HL-60 (cell line): Measurements from ENCODE around the gene ARID5B.

ENCODE experiments used
- DNase-seq, 2 experiments: peaks; one replicate each; pipeline ENCODE4 v3.0.0-alpha.2; 2010 to 2020; ENCODE audit warnings: low read depth in 1 of 2, low spot score in 1 of 2
- H3K27ac ChIP-seq: fragments of 250-450 bp; sonication (Bioruptor Pico); replicated peaks from 2 replicates; pipeline ENCODE4 v1.5.1; 2020; ENCODE audit warnings: mild to moderate bottlenecking, moderate library complexity
- H3K27me3 ChIP-seq: fragments of 250-450 bp; sonication (Bioruptor Pico); 2 replicates; pipeline ENCODE4 v1.5.1; 2021; ENCODE audit warnings: mild to moderate bottlenecking, moderate library complexity; ENCODE audit not compliant: insufficient read depth, poor library complexity, severe bottlenecking
- H3K4me3 ChIP-seq: replicated peaks from 2 replicates; pipeline ENCODE4 v1.5.1; 2011; ENCODE audit warnings: mild to moderate bottlenecking, control low read depth, low read length; ENCODE audit not compliant: insufficient read depth
- CTCF ChIP-seq: IDR thresholded peaks from one replicate; pipeline ENCODE4 v1.5.1; 2011; ENCODE audit warnings: low read length, control low read depth, inconsistent platforms; ENCODE audit not compliant: insufficient read depth
- GABPA ChIP-seq: IDR thresholded peaks from 2 replicates; pipeline ENCODE4 v1.6.1; 2012; ENCODE audit warnings: low read depth
- POLR2AphosphoS5 ChIP-seq: IDR thresholded peaks from 2 replicates; pipeline ENCODE4 v1.6.1; 2012; ENCODE audit warnings: low read depth
- REST ChIP-seq: IDR thresholded peaks from 2 replicates; pipeline ENCODE4 v1.6.1; 2012; ENCODE audit warnings: low read depth; ENCODE audit not compliant: insufficient replicate concordance
- SPI1 ChIP-seq: IDR thresholded peaks from 2 replicates; pipeline ENCODE4 v1.6.1; 2012; ENCODE audit warnings: low read depth, mild to moderate bottlenecking, borderline replicate concordance

ARID5B gene

DNA sequence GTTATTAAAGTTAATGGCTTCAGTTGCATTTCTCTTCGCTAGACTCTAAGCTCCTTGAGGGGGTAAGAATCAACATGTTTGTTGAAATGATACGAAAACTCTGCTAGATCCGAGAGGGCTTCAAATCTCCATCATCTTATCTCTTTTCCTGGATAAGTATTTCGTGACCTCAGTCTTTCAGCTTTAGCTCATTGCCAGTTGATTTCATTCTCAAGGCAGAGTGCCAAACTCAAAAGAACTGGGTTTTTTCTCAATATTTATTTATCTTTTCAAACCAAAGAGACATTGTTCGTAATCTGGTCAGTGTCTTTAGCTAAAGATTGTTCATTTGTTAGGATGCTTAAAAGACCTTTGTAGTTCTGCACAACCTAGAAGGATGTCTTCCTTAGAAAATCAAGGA is 108.9 kb downstream of the ARID5B start:
- no peak for TF ChIP-seq POLR2AphosphoS5
- TF ChIP-seq GABPA = no peak
- TF ChIP-seq CTCF = no peak
- no peak for TF ChIP-seq SPI1
- TF ChIP-seq REST = no peak
- no peak overlapping the region for H3K27ac ChIP-seq
- no peak for DNase-seq
- H3K27me3 ChIP-seq = no peaks in the 10 kb centered on the region
- no peak overlapping the region for H3K4me3 ChIP-seq

- no peaks in the 10 kb centered on the region for H3K27me3 ChIP-seq
- DNase-seq = no peak
- no peak for TF ChIP-seq REST
- TF ChIP-seq GABPA = no peak
- no peak for TF ChIP-seq POLR2AphosphoS5
- no peak for TF ChIP-seq CTCF
- no peak for TF ChIP-seq SPI1
- no peak overlapping the region for H3K4me3 ChIP-seq
- H3K27ac ChIP-seq = no peak overlapping the region
Observed at GRCh38 chr10:62011558-62011957, 110.1 kb downstream of the ARID5B start.

DNA sequence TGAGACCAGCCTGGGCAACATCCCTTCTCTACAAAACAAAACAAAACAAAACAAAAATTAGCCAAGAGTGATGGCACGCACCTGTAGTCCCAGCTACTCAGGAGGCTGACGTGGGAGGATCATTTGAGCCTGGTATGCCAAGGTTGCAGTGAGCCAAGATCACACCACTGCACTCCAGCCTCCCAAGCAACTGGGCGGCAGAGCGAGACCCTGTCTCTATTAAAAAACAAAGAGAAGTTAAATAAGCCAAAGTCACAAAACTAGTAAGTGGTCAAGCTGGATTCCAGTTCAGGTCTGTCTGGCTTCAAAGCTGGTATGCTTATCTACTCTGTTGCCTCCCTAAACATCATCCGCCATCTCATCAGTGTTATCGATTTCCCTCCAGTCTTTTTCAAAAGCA is 110.8 kb downstream of the ARID5B start:
- Histone ChIP-seq H3K4me3 (no peak overlapping the region), H3K27ac (no peak overlapping the region), H3K27me3 (no peaks in the 10 kb centered on the region)
- no peak for DNase-seq
- no peak for TF ChIP-seq POLR2AphosphoS5
- no peak for TF ChIP-seq GABPA
- no peak for TF ChIP-seq CTCF
- TF ChIP-seq REST = no peak
- no peak for TF ChIP-seq SPI1
